Measurements from ENCODE around the gene BTBD16.

- TF ChIP-seq JUN (IDR thresholded peaks at IDR 0.05; ENCODE audit: borderline replicate concordance, insufficient read depth, insufficient read length, low read depth) (no peak), POLR2AphosphoS5 (IDR thresholded peaks at IDR 0.05; ENCODE audit: insufficient read depth, low read depth, low read length) (no peak), CTCF (IDR thresholded peaks at IDR 0.05; ENCODE audit: extremely low read depth in 1 of 2, insufficient read depth in 1 of 2, low read depth in 1 of 2, low read length in 2 of 2) (no peak)
Observed at GRCh38 chr10:122354383-122354782, 83.3 kb downstream of the BTBD16 start.
